ENCODE results near the gene KDM4E. TPM values are rescaled to one million over a fixed set of nuclear protein-coding genes. Genes with fewer than 3 reads are reported as not detected.
A peak's percentile ranks its signal among the peaks of the same experiment; 100 is the strongest.

The KDM4E gene
- total RNA-seq (not detected), polyA plus RNA-seq (not detected)
- long read RNA-seq, donor 1: 0 reads
- long read RNA-seq, donor 2: 0 reads

- H3K27ac ChIP-seq (ENCODE audit: low read depth in 1 of 2, low read length in 2 of 2): no peak within 1 kb of the TSS
- intact Hi-C loops (cut with DNase I): no loop called here
- H3K36me3 ChIP-seq (ENCODE audit: control insufficient read depth in 1 of 2, insufficient read depth in 2 of 2, low read length in 1 of 2): no peaks in the 10 kb centered on the region
- WGBS, 2 donors: 95 to 96% methylated on average over 1 of the region's 1 CpG
- H3K9me3 ChIP-seq (ENCODE audit: control insufficient read depth, low read length): no peaks in the 10 kb centered on the region
- DNase-seq (no peak), ATAC-seq (ENCODE audit: low FRiP score) (no peak)
- no peak within 1 kb of the TSS for H3K4me3 ChIP-seq (ENCODE audit: low read length in 2 of 2)
- H3K27me3 ChIP-seq (ENCODE audit: control insufficient read depth in 1 of 2, insufficient read depth in 2 of 2, low read length in 1 of 2): no peaks in the 10 kb centered on the region
- no peaks in the 10 kb centered on the region for H3K4me1 ChIP-seq (ENCODE audit: control insufficient read depth in 1 of 2, insufficient read depth in 2 of 2, low read length in 2 of 2)
Observed at GRCh38 chr11:95024958-95025357, at the start of gene KDM4E. Gene KDM4E, plus strand, starts transcription at chr11:95025258. Its CDS starts 300 bp downstream, at chr11:95025558.

GRCh38 chr11:94975599-94975998, 49.5 kb upstream of the KDM4E start:
- Histone ChIP-seq H3K36me3 (ENCODE audit: control insufficient read depth in 1 of 2, insufficient read depth in 2 of 2, low read length in 1 of 2) (no peaks in the 10 kb centered on the region), H3K4me1 (ENCODE audit: control insufficient read depth in 1 of 2, insufficient read depth in 2 of 2, low read length in 2 of 2) (no peaks in the 10 kb centered on the region), H3K9me3 (ENCODE audit: control insufficient read depth, low read length) (no peaks in the 10 kb centered on the region), H3K27ac (ENCODE audit: low read depth in 1 of 2, low read length in 2 of 2) (no peak overlapping the region), H3K4me3 (ENCODE audit: low read length in 2 of 2) (no peak overlapping the region), H3K27me3 (ENCODE audit: control insufficient read depth in 1 of 2, insufficient read depth in 2 of 2, low read length in 1 of 2) (no peaks in the 10 kb centered on the region)
- intact Hi-C loops (cut with DNase I): loop anchor here (10.0 kb wide), 4 partner anchors 89 to 789 kb away; partner anchors contain the start of gene SRSF8 (in 2 of the 2)
- DNase-seq (no peak), ATAC-seq (ENCODE audit: low FRiP score) (no peak)
- 90 to 92% methylated on average over 1 of the region's 1 CpG for WGBS, 2 donors

DNA sequence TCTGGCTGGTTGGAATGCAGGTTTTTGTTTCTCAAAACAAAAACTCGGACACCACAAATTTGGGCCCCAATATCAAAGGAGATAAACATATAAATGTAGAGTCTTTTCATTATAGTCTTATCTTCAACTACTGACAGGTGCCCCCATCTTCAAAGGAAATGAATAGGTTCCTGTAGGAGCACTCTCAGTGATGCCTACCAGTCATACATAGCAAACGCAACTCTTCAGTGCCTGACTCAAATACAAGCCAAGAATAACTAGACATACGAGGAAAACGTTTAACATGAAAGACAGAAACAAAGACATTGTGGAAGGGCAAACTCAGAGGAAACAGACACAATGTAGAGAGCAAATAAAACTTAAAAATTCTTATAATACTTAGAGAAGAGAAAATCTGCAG, 37.7 kb upstream of the KDM4E start:
- no peak for ATAC-seq (ENCODE audit: low FRiP score)
- WGBS, 2 donors: 41 to 44% methylated on average over 4 of the region's 4 CpGs
- H3K27me3 ChIP-seq (ENCODE audit: control insufficient read depth in 1 of 2, insufficient read depth in 2 of 2, low read length in 1 of 2): no peaks in the 10 kb centered on the region
- no peaks in the 10 kb centered on the region for H3K36me3 ChIP-seq (ENCODE audit: control insufficient read depth in 1 of 2, insufficient read depth in 2 of 2, low read length in 1 of 2)
- intact Hi-C loops (cut with DNase I): no loop called here
- no peak overlapping the region for H3K4me3 ChIP-seq (ENCODE audit: low read length in 2 of 2)
- H3K27ac ChIP-seq (ENCODE audit: low read depth in 1 of 2, low read length in 2 of 2): no peak overlapping the region
- H3K4me1 ChIP-seq (ENCODE audit: control insufficient read depth in 1 of 2, insufficient read depth in 2 of 2, low read length in 2 of 2): no peaks in the 10 kb centered on the region
- no peaks in the 10 kb centered on the region for H3K9me3 ChIP-seq (ENCODE audit: control insufficient read depth, low read length)
- no peak for DNase-seq

DNA sequence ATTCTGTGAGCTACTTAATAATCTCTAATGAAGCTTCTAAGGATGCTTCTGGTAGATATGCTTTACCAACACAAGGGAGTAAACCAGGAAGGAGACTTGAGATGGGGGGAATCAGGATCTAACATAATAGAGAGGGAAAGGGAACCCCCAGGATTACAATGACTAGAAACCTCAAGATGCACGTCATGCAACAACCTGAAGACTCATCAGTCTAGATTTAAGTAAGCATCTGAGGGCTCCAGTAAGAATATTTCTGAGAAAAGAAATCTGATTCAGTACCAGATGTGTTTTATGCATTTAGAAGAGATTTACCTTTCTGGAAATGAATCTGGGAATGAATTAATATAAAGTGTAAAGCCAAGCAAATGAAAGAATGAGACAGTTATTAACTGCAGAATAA, 36.3 kb upstream of the KDM4E start:
- Histone ChIP-seq H3K4me3 (ENCODE audit: low read length in 2 of 2) (no peak overlapping the region), H3K4me1 (ENCODE audit: control insufficient read depth in 1 of 2, insufficient read depth in 2 of 2, low read length in 2 of 2) (no peaks in the 10 kb centered on the region), H3K36me3 (ENCODE audit: control insufficient read depth in 1 of 2, insufficient read depth in 2 of 2, low read length in 1 of 2) (no peaks in the 10 kb centered on the region), H3K9me3 (ENCODE audit: control insufficient read depth, low read length) (no peaks in the 10 kb centered on the region), H3K27ac (ENCODE audit: low read depth in 1 of 2, low read length in 2 of 2) (no peak overlapping the region), H3K27me3 (ENCODE audit: control insufficient read depth in 1 of 2, insufficient read depth in 2 of 2, low read length in 1 of 2) (no peaks in the 10 kb centered on the region)
- no peak for ATAC-seq (ENCODE audit: low FRiP score)
- intact Hi-C loops (cut with DNase I): no loop called here
- no peak for DNase-seq
- WGBS, 2 donors: 76 to 82% methylated on average over 1 of the region's 1 CpG

- WGBS, 2 donors: 95 to 98% methylated on average over 2 of the region's 2 CpGs
- no peak for DNase-seq
- Histone ChIP-seq H3K9me3 (ENCODE audit: control insufficient read depth, low read length) (no peaks in the 10 kb centered on the region), H3K27ac (ENCODE audit: low read depth in 1 of 2, low read length in 2 of 2) (no peak overlapping the region), H3K4me1 (ENCODE audit: control insufficient read depth in 1 of 2, insufficient read depth in 2 of 2, low read length in 2 of 2) (no peaks in the 10 kb centered on the region), H3K4me3 (ENCODE audit: low read length in 2 of 2) (no peak overlapping the region), H3K27me3 (ENCODE audit: control insufficient read depth in 1 of 2, insufficient read depth in 2 of 2, low read length in 1 of 2) (no peaks in the 10 kb centered on the region), H3K36me3 (ENCODE audit: control insufficient read depth in 1 of 2, insufficient read depth in 2 of 2, low read length in 1 of 2) (no peaks in the 10 kb centered on the region)
- intact Hi-C loops (cut with DNase I): no loop called here
- ATAC-seq (ENCODE audit: low FRiP score): no peak
Observed at GRCh38 chr11:94993400-94993943, 31.6 kb upstream of the KDM4E start.

DNA sequence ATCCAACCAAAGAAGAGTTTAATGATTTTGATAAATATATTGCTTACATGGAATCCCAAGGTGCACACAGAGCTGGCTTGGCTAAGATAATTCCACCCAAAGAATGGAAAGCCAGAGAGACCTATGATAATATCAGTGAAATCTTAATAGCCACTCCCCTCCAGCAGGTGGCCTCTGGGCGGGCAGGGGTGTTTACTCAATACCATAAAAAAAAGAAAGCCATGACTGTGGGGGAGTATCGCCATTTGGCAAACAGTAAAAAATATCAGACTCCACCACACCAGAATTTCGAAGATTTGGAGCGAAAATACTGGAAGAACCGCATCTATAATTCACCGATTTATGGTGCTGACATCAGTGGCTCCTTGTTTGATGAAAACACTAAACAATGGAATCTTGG, 27.6 kb upstream of the KDM4E start:
- ATAC-seq (ENCODE audit: low FRiP score) (no peak), DNase-seq (no peak)
- 93 to 94% methylated on average over 6 of the region's 6 CpGs for WGBS, 2 donors
- intact Hi-C loops (cut with DNase I): no loop called here
- Histone ChIP-seq H3K27me3 (ENCODE audit: control insufficient read depth in 1 of 2, insufficient read depth in 2 of 2, low read length in 1 of 2) (no peaks in the 10 kb centered on the region), H3K4me1 (ENCODE audit: control insufficient read depth in 1 of 2, insufficient read depth in 2 of 2, low read length in 2 of 2) (no peaks in the 10 kb centered on the region), H3K9me3 (ENCODE audit: control insufficient read depth, low read length) (no peaks in the 10 kb centered on the region), H3K4me3 (ENCODE audit: low read length in 2 of 2) (no peak overlapping the region), H3K27ac (ENCODE audit: low read depth in 1 of 2, low read length in 2 of 2) (no peak overlapping the region), H3K36me3 (ENCODE audit: control insufficient read depth in 1 of 2, insufficient read depth in 2 of 2, low read length in 1 of 2) (no peaks in the 10 kb centered on the region)

GRCh38 chr11:94998285-94998684, 26.8 kb upstream of the KDM4E start:
- WGBS, 2 donors: 96% methylated on average over 13 of the region's 13 CpGs
- H3K36me3 ChIP-seq (ENCODE audit: control insufficient read depth in 1 of 2, insufficient read depth in 2 of 2, low read length in 1 of 2): no peaks in the 10 kb centered on the region
- intact Hi-C loops (cut with DNase I): no loop called here
- H3K27ac ChIP-seq (ENCODE audit: low read depth in 1 of 2, low read length in 2 of 2): no peak overlapping the region
- H3K4me3 ChIP-seq (ENCODE audit: low read length in 2 of 2): no peak overlapping the region
- peak; percentile 28 to 55 for DNase-seq
- no peak for ATAC-seq (ENCODE audit: low FRiP score)
- no peaks in the 10 kb centered on the region for H3K9me3 ChIP-seq (ENCODE audit: control insufficient read depth, low read length)
- H3K4me1 ChIP-seq (ENCODE audit: control insufficient read depth in 1 of 2, insufficient read depth in 2 of 2, low read length in 2 of 2): no peaks in the 10 kb centered on the region
- no peaks in the 10 kb centered on the region for H3K27me3 ChIP-seq (ENCODE audit: control insufficient read depth in 1 of 2, insufficient read depth in 2 of 2, low read length in 1 of 2)

DNA sequence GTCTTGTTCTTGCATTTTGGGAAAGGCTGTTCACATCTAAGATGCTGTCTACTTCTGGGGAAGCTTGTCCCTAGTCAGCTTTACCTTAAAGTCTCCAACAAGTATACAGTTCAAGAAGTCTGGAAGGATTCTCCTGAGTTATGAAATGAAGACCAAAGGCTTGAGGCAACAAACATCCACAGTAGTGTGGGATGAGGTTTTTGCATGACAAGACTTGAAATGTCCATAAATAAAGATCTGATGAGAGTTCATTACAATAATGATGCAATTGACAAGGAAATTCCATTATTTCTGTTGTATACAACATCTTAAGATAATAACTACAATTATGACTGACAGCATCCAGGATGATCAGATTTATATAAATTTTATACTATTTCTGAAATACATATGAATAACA, 21.3 kb upstream of the KDM4E start:
- ATAC-seq (ENCODE audit: low FRiP score) (no peak), DNase-seq (no peak)
- intact Hi-C loops (cut with DNase I): no loop called here
- Histone ChIP-seq H3K27ac (ENCODE audit: low read depth in 1 of 2, low read length in 2 of 2) (no peak overlapping the region), H3K9me3 (ENCODE audit: control insufficient read depth, low read length) (no peaks in the 10 kb centered on the region), H3K4me1 (ENCODE audit: control insufficient read depth in 1 of 2, insufficient read depth in 2 of 2, low read length in 2 of 2) (no peaks in the 10 kb centered on the region), H3K4me3 (ENCODE audit: low read length in 2 of 2) (no peak overlapping the region), H3K36me3 (ENCODE audit: control insufficient read depth in 1 of 2, insufficient read depth in 2 of 2, low read length in 1 of 2) (no peaks in the 10 kb centered on the region), H3K27me3 (ENCODE audit: control insufficient read depth in 1 of 2, insufficient read depth in 2 of 2, low read length in 1 of 2) (no peaks in the 10 kb centered on the region)

GRCh38 chr11:95005642-95006041, 19.4 kb upstream of the KDM4E start:
- Histone ChIP-seq H3K27ac (ENCODE audit: low read depth in 1 of 2, low read length in 2 of 2) (no peak overlapping the region), H3K9me3 (ENCODE audit: control insufficient read depth, low read length) (no peaks in the 10 kb centered on the region), H3K4me1 (ENCODE audit: control insufficient read depth in 1 of 2, insufficient read depth in 2 of 2, low read length in 2 of 2) (no peaks in the 10 kb centered on the region), H3K27me3 (ENCODE audit: control insufficient read depth in 1 of 2, insufficient read depth in 2 of 2, low read length in 1 of 2) (no peaks in the 10 kb centered on the region), H3K4me3 (ENCODE audit: low read length in 2 of 2) (no peak overlapping the region), H3K36me3 (ENCODE audit: control insufficient read depth in 1 of 2, insufficient read depth in 2 of 2, low read length in 1 of 2) (no peaks in the 10 kb centered on the region)
- 79 to 92% methylated on average over 1 of the region's 1 CpG for WGBS, 2 donors
- intact Hi-C loops (cut with DNase I): no loop called here
- no peak for ATAC-seq (ENCODE audit: low FRiP score)
- DNase-seq: no peak

Data from aorta (tissue), 5 donors.